ENCODE results near the gene SRBD1. TPM values are rescaled to one million over a fixed set of nuclear protein-coding genes. Genes with fewer than 3 reads are reported as not detected.

Gene SRBD1
- total RNA-seq, 2 donors from 2014 or later = 19.0 to 22.3 TPM

GRCh38 chr2:45401431-45401922 is 209.6 kb downstream of the SRBD1 start:
- no peak overlapping the region for H3K27ac ChIP-seq
- ATAC-seq (ENCODE audit: insufficient number of reproducible peaks, low FRiP score, low read depth) (no peak), DNase-seq (ENCODE audit: low spot score) (no peak)
- H3K27me3 ChIP-seq (replicated peaks; ENCODE audit: insufficient read depth) = no peaks in the 10 kb centered on the region
- TF ChIP-seq CTCF (IDR thresholded peaks at IDR 0.05) = no peak
- H3K4me3 ChIP-seq = no peak overlapping the region
- no peaks in the 10 kb centered on the region for H3K9me3 ChIP-seq
- H3K36me3 ChIP-seq = no peaks in the 10 kb centered on the region
- peaks cover 0 to 2% of the 10 kb centered on the region in 2 donors for H3K4me1 ChIP-seq (ENCODE audit: control insufficient read depth in 1 of 2, low read depth in 2 of 2)

GRCh38 chr2:45399040-45399784 is 211.9 kb downstream of the SRBD1 start:
- Histone ChIP-seq H3K4me3 (no peak overlapping the region), H3K9me3 (no peaks in the 10 kb centered on the region), H3K27me3 (replicated peaks; ENCODE audit: insufficient read depth) (no peaks in the 10 kb centered on the region), H3K4me1 (ENCODE audit: control insufficient read depth in 1 of 2, low read depth in 2 of 2) (no peaks in the 10 kb centered on the region), H3K27ac (no peak overlapping the region), H3K36me3 (no peaks in the 10 kb centered on the region)
- no peak for DNase-seq (ENCODE audit: low spot score)
- TF ChIP-seq CTCF (IDR thresholded peaks at IDR 0.05) = no peak
- no peak for ATAC-seq (ENCODE audit: insufficient number of reproducible peaks, low FRiP score, low read depth)

- H3K36me3 ChIP-seq = no peaks in the 10 kb centered on the region
- H3K9me3 ChIP-seq = no peaks in the 10 kb centered on the region
- DNase-seq (ENCODE audit: low spot score) (no peak), ATAC-seq (ENCODE audit: insufficient number of reproducible peaks, low FRiP score, low read depth) (no peak)
- no peaks in the 10 kb centered on the region for H3K4me1 ChIP-seq (ENCODE audit: control insufficient read depth in 1 of 2, low read depth in 2 of 2)
- H3K4me3 ChIP-seq = no peak overlapping the region
- no peak overlapping the region for H3K27ac ChIP-seq
- H3K27me3 ChIP-seq (replicated peaks; ENCODE audit: insufficient read depth) = no peaks in the 10 kb centered on the region
- no peak for TF ChIP-seq CTCF (IDR thresholded peaks at IDR 0.05)
Measured at GRCh38 chr2:45397292-45397691, 213.8 kb downstream of the SRBD1 start.

GRCh38 chr2:45396671-45397070 is 214.4 kb downstream of the SRBD1 start:
- Histone ChIP-seq H3K36me3 (no peaks in the 10 kb centered on the region), H3K9me3 (no peaks in the 10 kb centered on the region), H3K27me3 (replicated peaks; ENCODE audit: insufficient read depth) (no peaks in the 10 kb centered on the region), H3K4me1 (ENCODE audit: control insufficient read depth in 1 of 2, low read depth in 2 of 2) (no peaks in the 10 kb centered on the region), H3K4me3 (no peak overlapping the region), H3K27ac (no peak overlapping the region)
- DNase-seq (ENCODE audit: low spot score) (no peak), ATAC-seq (ENCODE audit: insufficient number of reproducible peaks, low FRiP score, low read depth) (no peak)
- no peak for TF ChIP-seq CTCF (IDR thresholded peaks at IDR 0.05)

- TF ChIP-seq CTCF (IDR thresholded peaks at IDR 0.05) = no peak
- Histone ChIP-seq H3K9me3 (no peaks in the 10 kb centered on the region), H3K4me1 (ENCODE audit: control insufficient read depth in 1 of 2, low read depth in 2 of 2) (no peaks in the 10 kb centered on the region), H3K27ac (no peak overlapping the region), H3K4me3 (no peak overlapping the region), H3K27me3 (replicated peaks; ENCODE audit: insufficient read depth) (no peaks in the 10 kb centered on the region), H3K36me3 (no peaks in the 10 kb centered on the region)
- ATAC-seq (ENCODE audit: insufficient number of reproducible peaks, low FRiP score, low read depth) = no peak
- DNase-seq (ENCODE audit: low spot score) = no peak
Measured at GRCh38 chr2:45394842-45395241, 216.2 kb downstream of the SRBD1 start.

Measured in thoracic aorta (tissue), 2 donors.